Small intestine (tissue), 7 donors: ENCODE results near the gene SLC25A22. TPM values are rescaled to one million over a fixed set of nuclear protein-coding genes. Genes with fewer than 3 reads are reported as not detected.
A peak's percentile ranks its signal among the peaks of the same experiment; 100 is the strongest.

ENCODE experiments used
- DNase-seq, 2 donors: peaks; one replicate each; pipeline versions ENCODE4 v3.0.0 to v3.0.0-alpha.2; 2013
- FAIRE-seq: peaks from 2 replicates; lab custom pipeline; 2012; peaks lifted over from hg19 to GRCh38; lab: Jason Lieb, UNC
- H3K27ac ChIP-seq, 3 donors: one replicate each; pipeline ENCODE4 v1.5.1; 2013; ENCODE audit warnings: low read length in 2 of 3, mild to moderate bottlenecking in 2 of 3, control low read depth in 1 of 3, inconsistent platforms in 1 of 3, low read depth in 1 of 3, moderate library complexity in 1 of 3
- H3K27me3 ChIP-seq, 3 donors: one replicate each; pipeline ENCODE4 v1.6.1; 2013; ENCODE audit warnings: low read length in 3 of 3, inconsistent platforms in 1 of 3; ENCODE audit not compliant: control insufficient read depth in 3 of 3, insufficient read depth in 3 of 3
- H3K36me3 ChIP-seq, 3 donors: one replicate each; pipeline ENCODE4 v1.6.1; 2013; ENCODE audit warnings: low read length in 3 of 3, inconsistent platforms in 1 of 3, low read depth in 1 of 3, mild to moderate bottlenecking in 1 of 3, moderate library complexity in 1 of 3; ENCODE audit not compliant: control insufficient read depth in 3 of 3, insufficient read depth in 2 of 3
- H3K4me1 ChIP-seq, 3 donors: one replicate each; pipeline ENCODE4 v1.6.1; 2013; ENCODE audit warnings: low read length in 2 of 3, inconsistent platforms in 1 of 3, low read depth in 1 of 3, mild to moderate bottlenecking in 1 of 3, moderate library complexity in 1 of 3; ENCODE audit not compliant: control insufficient read depth in 3 of 3, insufficient read depth in 2 of 3
- H3K4me3 ChIP-seq, 3 donors: one replicate each; pipeline ENCODE4 v1.5.1; 2013; ENCODE audit warnings: low read length in 3 of 3, control low read depth in 1 of 3, inconsistent platforms in 1 of 3, low read depth in 1 of 3, mild to moderate bottlenecking in 1 of 3, moderate library complexity in 1 of 3
- H3K9me3 ChIP-seq, 2 donors: one replicate each; pipeline ENCODE4 v1.6.1; 2013; ENCODE audit warnings: low read depth in 1 of 2, low read length in 1 of 2; ENCODE audit not compliant: control insufficient read depth in 2 of 2, insufficient read depth in 1 of 2
- whole genome bisulfite sequencing, 3 donors: extraction: QIAGEN DNeasy Blood & Tissue Kit; methylation state at CpG; one replicate each; pipeline ENCODE4 v1.1.7; 2013; 5-methylcytosine and 5-hydroxymethylcytosine counted together
- polyA plus RNA-seq, 4 donors: library from polyadenylated mRNA; stranded (reverse) in 3 of 4; unstranded in 1 of 4; fragments of 200-250 nt in 3 of 4; fragments of 120-200 nt in 1 of 4; gene quantifications; one replicate each; pipeline versions ENCODE4 v1.2.1 to v1.2.3, GENCODE V29; 2013
- donor health status: healthy with polysubstance abuse.
- donor health status: control.
- donor health status: control.
- donor health status: Bipolar disorder and iron deficiency.
- donor health status: healthy.

Gene SLC25A22
- polyA plus RNA-seq, 4 donors = 10.5 to 21.9 (median 10.8) TPM

GRCh38 chr11:800473-800872 lies 2.4 kb upstream of the SLC25A22 start:
- H3K27me3 ChIP-seq = no peaks in the 10 kb centered on the region
- no peak for DNase-seq
- H3K9me3 ChIP-seq = no peaks in the 10 kb centered on the region
- no peak overlapping the region for H3K4me3 ChIP-seq
- peaks cover 0 to 49% (median 3%) of the 10 kb centered on the region in 3 donors for H3K36me3 ChIP-seq
- no peak for FAIRE-seq
- peaks cover 3 to 34% (median 8%) of the 10 kb centered on the region in 3 donors for H3K4me1 ChIP-seq
- no peak overlapping the region for H3K27ac ChIP-seq
- WGBS, 3 donors = 92 to 96% (median 95%) methylated on average over 24 to 30 of the region's 30 CpGs

DNA sequence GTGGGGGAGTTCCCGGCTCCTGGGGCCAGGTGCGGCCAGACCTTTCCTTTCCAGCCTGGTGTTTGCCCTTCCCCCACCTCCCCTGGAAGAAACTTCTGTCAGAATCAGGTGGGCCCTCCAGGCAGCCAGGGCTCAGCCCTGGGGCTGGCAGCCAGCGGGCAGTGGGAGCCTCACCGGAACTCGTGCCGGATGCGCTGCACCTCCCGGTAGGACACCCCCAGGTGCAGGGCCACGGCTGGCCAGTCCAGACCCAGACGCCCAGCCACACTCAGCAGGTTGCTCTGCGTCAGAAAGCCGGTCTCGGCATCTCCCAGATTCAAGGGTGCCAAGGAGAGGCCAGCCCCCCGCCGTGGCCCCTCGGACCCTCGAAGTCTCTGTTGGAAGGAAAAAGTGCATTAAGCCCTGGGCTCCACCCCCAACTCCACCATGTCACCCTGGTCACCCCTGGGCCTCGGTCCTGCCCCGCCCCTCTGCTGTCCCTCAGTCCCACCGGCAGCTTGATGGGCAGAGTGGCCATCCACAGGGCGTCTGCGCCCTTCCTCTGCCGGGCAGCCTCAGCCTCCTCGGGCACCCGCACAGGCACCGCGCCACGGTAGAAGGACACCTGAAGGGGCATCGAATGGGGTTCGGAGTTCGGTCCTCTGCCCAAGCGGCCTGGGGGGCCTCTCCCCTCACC lies 1.7 kb upstream of the SLC25A22 start:
- Histone ChIP-seq H3K9me3 (no peaks in the 10 kb centered on the region), H3K36me3 (peaks cover 0 to 49% (median 3%) of the 10 kb centered on the region in 3 donors), H3K27ac (no peak overlapping the region), H3K4me1 (peaks cover 3 to 38% (median 10%) of the 10 kb centered on the region in 3 donors), H3K27me3 (no peaks in the 10 kb centered on the region), H3K4me3 (no peak overlapping the region)
- FAIRE-seq (no peak), DNase-seq (no peak)
- 93 to 95% (median 93%) methylated on average over 23 to 32 of the region's 32 CpGs for WGBS, 3 donors

GRCh38 chr11:797296-798092 lies 587 bp downstream of the SLC25A22 start:
- H3K4me3 ChIP-seq = peak overlapping the region; percentile 42 to 87 (median 60)
- no peaks in the 10 kb centered on the region for H3K9me3 ChIP-seq
- peak; percentile 57 to 87 for DNase-seq
- FAIRE-seq = no peak
- peaks cover 3 to 26% (median 10%) of the 10 kb centered on the region in 3 donors for H3K4me1 ChIP-seq
- 0 to 1% (median 0%) methylated on average over 51 to 57 of the region's 57 CpGs for WGBS, 3 donors
- H3K36me3 ChIP-seq = peaks cover 3 to 58% (median 3%) of the 10 kb centered on the region in 3 donors
- peak overlapping the region; percentile 80 to 92 (median 91) for H3K27ac ChIP-seq
- H3K27me3 ChIP-seq = no peaks in the 10 kb centered on the region

- peak overlapping the region; percentile 42 to 87 (median 60) for H3K4me3 ChIP-seq
- peaks cover 3 to 26% (median 10%) of the 10 kb centered on the region in 3 donors for H3K4me1 ChIP-seq
- no peaks in the 10 kb centered on the region for H3K27me3 ChIP-seq
- H3K36me3 ChIP-seq = peaks cover 3 to 58% (median 5%) of the 10 kb centered on the region in 3 donors
- FAIRE-seq (no peak), DNase-seq (peak in 1 of 2 donors; percentile 67)
- H3K27ac ChIP-seq = peak overlapping the region; percentile 80 to 92 (median 91)
- H3K9me3 ChIP-seq = no peaks in the 10 kb centered on the region
- 6 to 14% (median 11%) methylated on average over 18 of the region's 18 CpGs for WGBS, 3 donors
These were observed 1.4 kb downstream of the SLC25A22 start for GRCh38 chr11:796565-797295.

DNA sequence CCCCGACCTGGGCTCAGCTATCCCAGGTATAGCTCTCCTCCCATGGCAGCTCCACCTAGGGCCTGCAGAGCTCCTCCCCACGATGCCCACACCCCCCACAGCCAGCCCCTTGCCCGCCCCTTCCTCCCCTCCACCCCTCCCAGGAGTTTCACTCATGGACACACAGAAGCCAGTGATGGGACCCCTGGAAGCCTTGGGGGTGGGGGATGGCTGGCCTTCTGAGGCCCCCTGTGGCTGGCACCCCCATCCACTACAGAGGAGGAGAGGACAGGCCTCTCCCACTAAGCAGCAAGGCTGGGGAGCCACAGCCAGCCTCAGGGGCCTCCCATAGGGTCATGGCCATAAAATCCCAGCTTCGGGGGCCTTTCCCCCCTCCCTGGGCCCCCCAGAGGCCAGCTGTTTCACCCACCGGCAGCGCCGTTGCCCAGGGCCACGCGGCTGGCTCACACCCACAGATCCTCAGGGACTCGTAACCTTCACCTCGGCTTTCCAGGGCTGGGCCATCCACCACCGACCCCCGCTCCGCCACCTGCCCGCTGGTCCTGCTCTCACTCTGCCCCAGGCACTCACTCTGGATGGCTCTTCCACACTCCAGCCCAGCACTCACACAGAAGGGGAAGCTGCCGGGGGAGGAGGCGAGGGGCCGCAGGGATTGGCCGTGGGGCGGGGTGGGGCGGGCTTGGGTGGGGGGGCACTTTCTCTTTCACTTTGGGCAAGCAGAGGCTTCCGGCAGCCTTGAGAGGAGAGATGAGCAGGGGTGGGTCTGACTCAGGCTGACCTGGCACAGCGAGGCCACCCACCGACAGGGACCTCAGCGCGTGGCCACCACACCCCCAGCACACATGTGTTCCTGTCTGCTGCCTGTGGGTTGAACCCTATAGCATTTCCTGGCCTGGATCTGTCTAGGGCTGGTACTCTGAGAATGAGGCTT lies 2.2 kb downstream of the SLC25A22 start:
- no peaks in the 10 kb centered on the region for H3K9me3 ChIP-seq
- H3K36me3 ChIP-seq = peaks cover 3 to 58% (median 5%) of the 10 kb centered on the region in 3 donors
- WGBS, 3 donors = 0 to 4% (median 0%) methylated on average over 20 to 26 of the region's 26 CpGs
- peaks cover 3 to 26% (median 10%) of the 10 kb centered on the region in 3 donors for H3K4me1 ChIP-seq
- DNase-seq = peak; percentile 81 to 88
- peak overlapping the region; percentile 80 to 92 (median 91) for H3K27ac ChIP-seq
- H3K4me3 ChIP-seq = peak overlapping the region; percentile 37 to 87 (median 60)
- peaks cover 0 to 7% (median 0%) of the 10 kb centered on the region in 3 donors for H3K27me3 ChIP-seq
- no peak for FAIRE-seq

DNA sequence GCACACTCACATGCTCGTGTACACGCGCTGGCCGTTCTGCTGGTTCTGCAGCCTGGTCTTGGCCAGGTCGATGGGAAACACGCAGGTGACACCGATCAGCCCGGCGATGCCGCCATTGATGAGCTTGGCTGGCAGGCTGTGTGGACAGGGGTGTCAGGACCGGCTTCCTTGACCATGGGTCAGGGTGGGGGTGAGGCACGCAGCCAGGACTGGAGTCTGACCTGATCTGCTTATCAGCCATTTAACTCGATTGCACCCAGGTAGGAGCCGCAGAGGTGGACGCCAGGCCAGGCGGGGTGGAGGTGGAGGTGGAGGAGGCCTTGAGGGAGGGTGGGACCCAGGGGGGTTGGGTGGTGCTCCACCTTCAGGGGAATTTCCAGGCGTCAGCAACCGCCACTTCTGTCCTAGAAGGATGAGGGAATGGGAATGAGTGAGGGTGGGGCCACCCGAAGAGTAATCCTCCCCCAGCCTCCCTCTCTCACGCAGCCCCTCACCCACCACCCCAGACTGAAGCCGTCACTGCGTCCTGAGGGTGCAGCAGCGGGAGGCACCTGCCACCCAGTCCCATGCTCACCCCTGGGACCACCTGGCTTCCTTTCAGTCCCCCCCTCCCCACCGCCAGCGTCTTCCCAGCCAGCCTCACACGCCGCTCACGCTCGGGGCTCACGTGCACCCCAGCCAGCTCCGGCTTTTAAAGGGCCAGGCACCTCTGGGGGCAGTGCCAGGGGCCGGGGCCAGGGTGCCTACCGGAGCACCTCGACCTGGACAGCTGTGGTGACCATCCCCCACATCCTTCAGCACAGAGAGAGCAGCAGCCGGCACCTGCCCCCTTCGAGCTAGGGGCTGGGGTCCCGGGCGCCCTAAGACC lies 3.1 kb downstream of the SLC25A22 start:
- Histone ChIP-seq H3K9me3 (no peaks in the 10 kb centered on the region), H3K27ac (peak overlapping the region in 2 of 3 donors; percentile 30 to 51), H3K27me3 (peaks cover 0 to 15% (median 0%) of the 10 kb centered on the region in 3 donors), H3K36me3 (peaks cover 0 to 51% (median 5%) of the 10 kb centered on the region in 3 donors), H3K4me1 (peaks cover 3 to 26% (median 10%) of the 10 kb centered on the region in 3 donors), H3K4me3 (peak overlapping the region in 2 of 3 donors; percentile 60 to 87)
- 25 to 51% (median 40%) methylated on average over 33 to 38 of the region's 38 CpGs for WGBS, 3 donors
- DNase-seq = peak; percentile 37 to 51
- FAIRE-seq = no peak
